ENCODE results near the gene RNPEPL1.

- no peak for TF ChIP-seq CTCF (IDR thresholded peaks at IDR 0.05; ENCODE audit: poor library complexity)
- TF ChIP-seq EZH2phosphoT487 (IDR thresholded peaks at IDR 0.05; ENCODE audit: low read depth, severe bottlenecking, unreplicated experiment), result no peak
- no peak for TF ChIP-seq EZH2 (IDR thresholded peaks at IDR 0.05; ENCODE audit: borderline replicate concordance)
Observed at GRCh38 chr2:240555541-240556250, 12.6 kb upstream of the RNPEPL1 start.

Measured in hepatocyte (in vitro differentiated cells).